ENCODE measurements around the gene COX5A.

DNA sequence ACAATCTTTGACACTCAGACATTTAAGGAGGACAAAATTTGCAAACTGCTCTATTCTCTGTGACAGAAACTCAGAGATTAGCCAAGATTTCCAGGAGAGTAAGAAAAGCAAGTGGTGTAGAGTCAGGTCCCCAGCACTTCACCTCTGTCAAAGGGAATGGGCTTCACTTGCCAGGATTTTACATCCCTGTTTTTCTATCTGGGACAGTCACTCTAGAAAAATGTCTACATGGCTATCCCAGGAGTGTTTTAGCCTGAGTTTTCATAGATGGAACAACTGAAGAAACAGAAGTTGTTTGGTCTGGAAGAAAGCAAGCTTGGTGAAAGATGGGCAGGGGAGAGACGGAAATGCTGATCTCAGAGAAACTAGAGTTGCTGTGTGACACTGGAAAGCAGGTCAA lies 34.2 kb downstream of the COX5A start:
- TF ChIP-seq POLR2AphosphoS5 (IDR thresholded peaks at IDR 0.05; ENCODE audit: low read depth, low read length), result no peak
- no peak for TF ChIP-seq KLF6 (CRISPR knock-in tag; IDR thresholded peaks at IDR 0.05)
- no peak for TF ChIP-seq ZNF124 (CRISPR knock-in tag; IDR thresholded peaks at IDR 0.05)
- no peak for TF ChIP-seq HOXA7 (CRISPR knock-in tag; IDR thresholded peaks at IDR 0.05)
- TF ChIP-seq CEBPB (IDR thresholded peaks at IDR 0.05; ENCODE audit: borderline replicate concordance, low read depth, low read length), result no peak
- TF ChIP-seq IKZF1 (IDR thresholded peaks at IDR 0.05), result no peak

Data from HepG2 (cell line).